K562 (cell line): ENCODE measurements around the gene RRBP1. TPM values are rescaled to one million over a fixed set of nuclear protein-coding genes. Genes with fewer than 3 reads are reported as not detected.

Experiments
- ATAC-seq: fragments of 200-7000 bp; cut with Tn5 transposase; 3 replicates; pipeline ENCODE4 v1.9.1; 2020; ENCODE audit warnings: moderate library complexity
- BruUV-seq: library from RNA; stranded (reverse); fragments of 400-500 nt; replicated peaks from 2 replicates; lab custom pipeline; 2021; lab: Mats Ljungman, UMichigan
- CTCF ChIA-PET: fragments of 300-600 bp; formaldehyde crosslinking; extraction: SDS; loops from one replicate; lab custom pipeline; 2021; ENCODE audit warnings: low intra/inter-chr PET ratio; lab: Yijun Ruan, JAX
- POLR2A ChIA-PET: fragments of 300-600, 350-650 bp; sonication (Branson Sonifier 250); formaldehyde crosslinking; extraction: SDS; loops from one replicate; lab custom pipeline; 2021; ENCODE audit warnings: antibody characterized with exemption, inconsistent platforms; lab: Yijun Ruan, JAX
- DNase-seq, 4 experiments: peaks; one replicate each; pipeline versions ENCODE4 v3.0.0 to v3.0.0-alpha.2; 2011 to 2018; ENCODE audit warnings: low spot score in 3 of 4, mixed read lengths in 3 of 4; ENCODE audit errors: extremely low read depth in 1 of 4
- FAIRE-seq: peaks from 2 replicates; lab custom pipeline; 2011; peaks lifted over from hg19 to GRCh38; lab: Jason Lieb, UNC
- H2AFZ ChIP-seq: 2 replicates; pipeline ENCODE4 v1.6.0; 2011; ENCODE audit warnings: low read depth, low read length, control low read depth, inconsistent platforms
- H3K27ac ChIP-seq: fragments of 200-600 bp; 3 replicates; pipeline ENCODE4 v1.8.0; 2011; ENCODE audit warnings: low read depth, mild to moderate bottlenecking, control low read depth, inconsistent platforms, low read length, moderate library complexity, mixed read lengths; ENCODE audit errors: extremely low read depth
- H3K27me3 ChIP-seq, 2 experiments: fragments of 300-600 bp in 1 of 2; 2 replicates in 1 of 2; 3 replicates in 1 of 2; pipeline versions ENCODE4 v1.6.0 to v1.8.0; 2011; ENCODE audit warnings: inconsistent platforms in 2 of 2, low read length in 2 of 2, mild to moderate bottlenecking in 1 of 2, mixed read lengths in 1 of 2, moderate library complexity in 1 of 2; ENCODE audit not compliant: control insufficient read depth in 2 of 2, insufficient read depth in 2 of 2
- H3K36me3 ChIP-seq: fragments of 300-600 bp; 3 replicates; pipeline ENCODE4 v1.8.0; 2011; ENCODE audit warnings: mild to moderate bottlenecking, low read length, inconsistent platforms; ENCODE audit not compliant: control insufficient read depth, insufficient read depth
- H3K4me1 ChIP-seq, 2 experiments: fragments of 200-600 bp in 1 of 2; replicated peaks in 1 of 2; 2 replicates in 1 of 2; 3 replicates in 1 of 2; pipeline versions ENCODE4 v1.5.1 to v1.8.0; 2011; ENCODE audit warnings: inconsistent platforms in 2 of 2, low read length in 2 of 2, mild to moderate bottlenecking in 1 of 2, mixed read lengths in 1 of 2, moderate library complexity in 1 of 2; ENCODE audit not compliant: control insufficient read depth in 2 of 2, insufficient read depth in 2 of 2
- H3K4me2 ChIP-seq: 2 replicates; pipeline ENCODE4 v1.6.1; 2011; ENCODE audit warnings: low read length, control low read depth, inconsistent platforms, mixed read lengths; ENCODE audit not compliant: insufficient read depth
- H3K4me3 ChIP-seq: fragments of 200-600 bp; sonication (generic), shearing (Covaris generic); 2 replicates; pipeline ENCODE4 v1.5.1; 2016; ENCODE audit warnings: control low read depth, inconsistent platforms
- H3K79me2 ChIP-seq: fragments of 200-600 bp; 3 replicates; pipeline ENCODE4 v1.8.0; 2011; ENCODE audit warnings: low read length, inconsistent platforms; ENCODE audit not compliant: control insufficient read depth, insufficient read depth
- H3K9ac ChIP-seq, 2 experiments: 2 replicates each; pipeline versions ENCODE4 v1.6.0 to v1.6.1; 2011; ENCODE audit warnings: low read depth in 2 of 2, low read length in 2 of 2, control low read depth in 1 of 2, inconsistent platforms in 1 of 2, mild to moderate bottlenecking in 1 of 2, mixed read lengths in 1 of 2; ENCODE audit not compliant: insufficient read depth in 1 of 2
- H3K9me1 ChIP-seq: one replicate; pipeline ENCODE4 v1.6.0; 2011; ENCODE audit warnings: inconsistent platforms, mild to moderate bottlenecking, low read length, moderate library complexity; ENCODE audit not compliant: control insufficient read depth, insufficient read depth
- H3K9me3 ChIP-seq: replicated peaks from 2 replicates; pipeline ENCODE4 v1.5.1; 2011; ENCODE audit warnings: low read depth, low read length, inconsistent platforms; ENCODE audit not compliant: control insufficient read depth, insufficient read depth
- H4K20me1 ChIP-seq: replicated peaks from 2 replicates; pipeline ENCODE4 v1.6.1; 2011; ENCODE audit warnings: low read length, inconsistent platforms, mixed read lengths; ENCODE audit not compliant: control insufficient read depth, insufficient read depth
- CEBPG ChIP-seq, 3 experiments: fragments of 200-800 bp in 1 of 3; sonication (Bioruptor generic) in 1 of 3; sonication (generic) in 1 of 3; formaldehyde crosslinking in 1 of 3; IDR thresholded peaks in 2 of 3; conservative IDR thresholded peaks in 1 of 3; 2 replicates each; pipeline versions ENCODE4 v1.6.1 to v1.8.0; 2016 to 2022; ENCODE audit warnings: missing compliant biosample characterization in 2 of 3, missing genetic modification characterization in 2 of 3, mild to moderate bottlenecking in 1 of 3, missing genetic modification reagents in 1 of 3
- EP400 ChIP-seq: fragments of 450-650 bp; IDR thresholded peaks from 2 replicates; pipeline ENCODE4 v1.6.1; 2017; ENCODE audit warnings: antibody characterized with exemption, mild to moderate bottlenecking, moderate library complexity
- FOXP4 ChIP-seq: sonication (generic); formaldehyde crosslinking; IDR thresholded peaks from 2 replicates; pipeline ENCODE4 v1.8.0; 2022; ENCODE audit warnings: mild to moderate bottlenecking, missing genetic modification reagents, borderline replicate concordance
- NFXL1 ChIP-seq: fragments of 450-650 bp; formaldehyde crosslinking; IDR thresholded peaks from 2 replicates; pipeline ENCODE4 v1.4.0; 2021; ENCODE audit warnings: mild to moderate bottlenecking
- ZFP91 ChIP-seq: sonication (generic); formaldehyde crosslinking; IDR thresholded peaks from 2 replicates; pipeline ENCODE4 v1.8.0; 2022; ENCODE audit warnings: mild to moderate bottlenecking, missing genetic modification reagents
- ZFPM2 ChIP-seq: fragments of 250-450 bp; sonication (Bioruptor Pico); IDR thresholded peaks from 2 replicates; pipeline ENCODE4 v1.5.1; 2022; ENCODE audit warnings: mild to moderate bottlenecking
- ZNF24 ChIP-seq: fragments of 450-650 bp; IDR thresholded peaks from 2 replicates; pipeline ENCODE4 v1.6.1; 2016
- WGBS: fragments of 100-300 bp; shearing (Covaris generic); methylation state at CpG from one replicate; pipeline ENCODE4 v1.1.6; 2016; ENCODE audit warnings: low coverage, mixed read lengths; ENCODE audit not compliant: insufficient coverage; ENCODE audit errors: missing lambda C conversion rate; 5-methylcytosine and 5-hydroxymethylcytosine counted together
- in situ Hi-C: fragments of 300-500 bp; cut with MboI; formaldehyde crosslinking; loops from 4 replicates; pipeline ENCODE4 v1.15.0; 2018; ENCODE audit warnings: inconsistent platforms, mixed read lengths
- intact Hi-C: fragments of 100-400 bp; cut with micrococcal nuclease; formaldehyde crosslinking; loops from 2 replicates; pipeline ENCODE4 v1.14.2; 2022
- polyA plus RNA-seq, 8 experiments: library from polyadenylated mRNA; depleted of rRNA in 4 of 8; stranded (reverse) in 5 of 8; unstranded in 3 of 8; fragments of >200 nt; fragmentation: Nextera tagmentation in 2 of 8; fragmentation: Illumina TruSeq in 1 of 8; extraction: Ambion mirVana in 2 of 8; extraction: Trizol in 1 of 8; gene quantifications; 2 replicates each; pipeline versions ENCODE4 v1.2.1 to v1.2.3, GENCODE V29; 2011 to 2014; ENCODE audit warnings: inconsistent platforms in 1 of 8, missing spikeins in 1 of 8
- total RNA-seq, 7 experiments: library from RNA; depleted of rRNA in 6 of 7; stranded (reverse); fragments of >200 nt in 6 of 7; fragmentation: Illumina TruSeq in 2 of 7; extraction: Trizol in 2 of 7; gene quantifications; 2 replicates each; pipeline versions ENCODE4 v1.2.1 to v1.2.3, GENCODE V29; 2011 to 2021; ENCODE audit warnings: low replicate concordance in 1 of 7
- TF ChIP-seq, protein P1 (sequence below): fragments of 200-800 bp; sonication (Bioruptor generic); IDR thresholded peaks from 2 replicates; pipeline ENCODE4 v1.6.1; 2017; ENCODE audit warnings: missing genetic modification characterization, missing compliant biosample characterization
- TF ChIP-seq, protein P2 (sequence below): fragments of 250-450 bp; sonication (Bioruptor Pico); IDR thresholded peaks from 2 replicates; pipeline ENCODE4 v1.4.0; 2020; ENCODE audit warnings: borderline replicate concordance
- TF ChIP-seq, protein P3 (sequence below): fragments of 250-450 bp; sonication (Bioruptor Pico); IDR thresholded peaks from 2 replicates; pipeline ENCODE4 v1.5.0; 2021; ENCODE audit warnings: mild to moderate bottlenecking, moderate library complexity

The RRBP1 gene
- total and polyA plus RNA-seq, 9 of the 15 experiments (the other 6 are each of a cell fraction or from before 2014, with no cell fraction given) = 0.84 to 32.0 (median 17.6) TPM

- H3K4me3 ChIP-seq = no peak overlapping the region
- POLR2A ChIA-PET = interaction anchor here (1.0 to 1.5 kb wide), 3 partner anchors 8 to 13 kb away, joined by 3 to 4 read pairs (median 3); no protein-coding TSS in a partner anchor
- no peak for ATAC-seq
- TF ChIP-seq NFXL1 (CRISPR knock-in tag) = no peak
- TF ChIP-seq, protein P1, sequence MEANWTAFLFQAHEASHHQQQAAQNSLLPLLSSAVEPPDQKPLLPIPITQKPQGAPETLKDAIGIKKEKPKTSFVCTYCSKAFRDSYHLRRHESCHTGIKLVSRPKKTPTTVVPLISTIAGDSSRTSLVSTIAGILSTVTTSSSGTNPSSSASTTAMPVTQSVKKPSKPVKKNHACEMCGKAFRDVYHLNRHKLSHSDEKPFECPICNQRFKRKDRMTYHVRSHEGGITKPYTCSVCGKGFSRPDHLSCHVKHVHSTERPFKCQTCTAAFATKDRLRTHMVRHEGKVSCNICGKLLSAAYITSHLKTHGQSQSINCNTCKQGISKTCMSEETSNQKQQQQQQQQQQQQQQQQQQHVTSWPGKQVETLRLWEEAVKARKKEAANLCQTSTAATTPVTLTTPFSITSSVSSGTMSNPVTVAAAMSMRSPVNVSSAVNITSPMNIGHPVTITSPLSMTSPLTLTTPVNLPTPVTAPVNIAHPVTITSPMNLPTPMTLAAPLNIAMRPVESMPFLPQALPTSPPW (CRISPR knock-in tag) = no peak
- TF ChIP-seq ZFPM2 (CRISPR knock-in tag) = no peak
- no peak for TF ChIP-seq CEBPG (CRISPR knock-in tag; IDR thresholded peaks at IDR 0.05)
- TF ChIP-seq CEBPG (tag; conservative IDR thresholded peaks at IDR 0.05 in 1 of 2, IDR thresholded peaks at IDR 0.05 in 1 of 2) = no peak
- no peak for TF ChIP-seq ZFP91 (CRISPR knock-in tag)
- no peak for TF ChIP-seq EP400
- no peak for TF ChIP-seq ZNF24
- TF ChIP-seq FOXP4 (CRISPR knock-in tag) = no peak
- TF ChIP-seq, protein P2, sequence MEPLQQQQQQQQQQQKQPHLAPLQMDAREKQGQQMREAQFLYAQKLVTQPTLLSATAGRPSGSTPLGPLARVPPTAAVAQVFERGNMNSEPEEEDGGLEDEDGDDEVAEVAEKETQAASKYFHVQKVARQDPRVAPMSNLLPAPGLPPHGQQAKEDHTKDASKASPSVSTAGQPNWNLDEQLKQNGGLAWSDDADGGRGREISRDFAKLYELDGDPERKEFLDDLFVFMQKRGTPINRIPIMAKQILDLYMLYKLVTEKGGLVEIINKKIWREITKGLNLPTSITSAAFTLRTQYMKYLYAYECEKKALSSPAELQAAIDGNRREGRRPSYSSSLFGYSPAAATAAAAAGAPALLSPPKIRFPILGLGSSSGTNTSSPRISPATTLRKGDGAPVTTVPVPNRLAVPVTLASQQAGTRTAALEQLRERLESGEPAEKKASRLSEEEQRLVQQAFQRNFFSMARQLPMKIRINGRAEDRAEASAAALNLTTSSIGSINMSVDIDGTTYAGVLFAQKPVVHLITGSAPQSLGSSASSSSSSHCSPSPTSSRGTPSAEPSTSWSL = no peak
- TF ChIP-seq, protein P3, sequence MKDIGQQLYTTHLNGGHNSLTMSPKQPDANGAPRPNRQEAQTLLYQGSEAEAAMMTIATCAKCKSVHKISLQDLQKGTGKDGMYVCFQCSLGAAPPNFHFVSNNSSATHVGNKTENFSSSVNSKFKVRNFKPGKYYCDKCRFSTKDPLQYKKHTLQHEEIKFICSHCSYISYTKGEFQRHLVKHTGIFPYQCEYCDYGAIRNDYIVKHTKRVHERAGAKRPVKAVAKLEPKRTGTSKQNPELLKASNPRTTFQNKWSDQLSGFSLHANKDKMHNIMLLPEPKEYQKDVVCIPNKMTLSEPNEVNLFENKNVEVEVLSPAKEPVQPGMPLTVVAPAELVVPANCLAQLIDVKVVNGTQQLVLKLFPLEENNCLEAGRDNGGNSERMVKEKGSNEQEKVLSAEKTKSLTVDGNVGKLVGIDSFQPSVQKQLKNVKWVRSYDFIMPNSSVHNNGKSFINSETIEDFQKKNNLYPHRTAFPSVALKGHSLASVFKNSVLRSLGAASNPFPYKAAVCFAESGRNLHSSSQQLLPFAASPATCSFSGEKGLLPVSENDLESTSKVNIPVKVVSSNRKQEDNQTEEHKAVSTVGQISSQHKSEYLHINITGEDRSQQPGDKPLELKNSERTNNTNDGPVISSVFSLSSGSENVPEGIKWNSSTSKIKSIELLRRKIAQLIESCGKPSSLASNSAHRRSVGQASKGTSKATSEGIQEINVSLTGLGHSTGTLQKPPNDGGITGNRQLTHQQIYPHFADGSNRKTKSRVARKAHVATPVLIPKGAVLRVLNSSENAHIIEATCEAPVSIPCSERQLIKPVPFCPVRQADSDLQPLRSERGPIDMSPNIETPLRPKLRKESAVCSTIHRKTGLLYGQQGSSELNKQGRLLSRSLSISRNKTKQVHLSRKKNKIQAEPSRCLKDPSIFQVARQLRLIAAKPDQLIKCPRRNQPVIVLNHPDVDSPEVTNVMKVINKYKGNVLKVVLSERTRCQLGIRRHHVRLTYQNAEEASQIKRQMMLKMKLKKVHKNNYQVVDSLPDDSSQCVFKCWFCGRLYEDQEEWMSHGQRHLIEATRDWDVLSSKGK (CRISPR knock-in tag) = no peak
These were observed 88.1 kb downstream of the RRBP1 start for GRCh38 chr20:17593902-17594301.

More at GRCh38 chr20:17593902-17594301, 88.1 kb downstream of the RRBP1 start:
- peaks cover 5% of the 10 kb centered on the region; the same call in 2 of the 3 replicates for H3K79me2 ChIP-seq
- H3K27me3 ChIP-seq = no peaks in the 10 kb centered on the region
- no peaks in the 10 kb centered on the region for H3K9me1 ChIP-seq
- CTCF ChIA-PET = no interaction called here
- H2AFZ ChIP-seq = no peak overlapping the region
- intact Hi-C loops = no loop called here
- DNase-seq (no peak), FAIRE-seq (no peak)
- H3K4me2 ChIP-seq = no peak overlapping the region
- peaks cover 0 to 4% of the 10 kb centered on the region in 2 experiments; a peak in 4 of 5 replicates for H3K4me1 ChIP-seq
- H4K20me1 ChIP-seq = peaks cover 8% of the 10 kb centered on the region; the same call in 1 of the 2 replicates
- no TSS peak for BruUV-seq
- in situ Hi-C loops = no loop called here
- no CpG with 5 or more reads among the region's 4 CpGs for WGBS
- H3K9me3 ChIP-seq = no peaks in the 10 kb centered on the region
- no peak overlapping the region for H3K27ac ChIP-seq
- H3K36me3 ChIP-seq = no peaks in the 10 kb centered on the region
- no peak overlapping the region for H3K9ac ChIP-seq
